Brain microvascular endothelial cell (primary cell): ENCODE data around the gene CCND1.

Experiments used
- DNase-seq: peaks from one replicate; pipeline ENCODE4 v3.0.0-alpha.2; 2020
- H3K27ac ChIP-seq: fragments of 250-450 bp; sonication (Bioruptor Pico); 2 replicates; pipeline ENCODE4 v1.5.1; 2020; ENCODE audit warnings: mild to moderate bottlenecking, moderate library complexity
- H3K27me3 ChIP-seq: fragments of 250-450 bp; sonication (Bioruptor Pico); replicated peaks from 2 replicates; pipeline ENCODE4 v1.5.1; 2020; ENCODE audit warnings: mild to moderate bottlenecking
- H3K36me3 ChIP-seq: fragments of 250-450 bp; sonication (Bioruptor Pico); replicated peaks from 2 replicates; pipeline ENCODE4 v1.5.1; 2020; ENCODE audit warnings: mild to moderate bottlenecking
- H3K4me3 ChIP-seq: 2 replicates; pipeline ENCODE4 v1.5.1; 2011; ENCODE audit warnings: low read depth, mild to moderate bottlenecking, control low read depth, low read length, moderate library complexity
- CTCF ChIP-seq: IDR thresholded peaks from 2 replicates; pipeline ENCODE4 v1.5.1; 2011; ENCODE audit warnings: low read depth, mild to moderate bottlenecking, moderate library complexity, low read length, control low read depth, inconsistent platforms; ENCODE audit errors: missing control alignments
- in situ Hi-C: cut with HindIII; loops from 2 replicates; pipeline ENCODE4 v1.10.0; 2017; ENCODE audit warnings: low sequenced_read_pairs, low pct_ligation_motif_present

The CCND1 gene

GRCh38 chr11:69651834-69652620 lies 11.1 kb downstream of the CCND1 start:
- no peak overlapping the region for H3K27ac ChIP-seq
- no peak for DNase-seq
- in situ Hi-C loops: loop anchor here (25.0 kb wide), 1 partner anchor 540 kb away; no protein-coding TSS in a partner anchor
- peaks cover 69% of the 10 kb centered on the region for H3K36me3 ChIP-seq
- H3K4me3 ChIP-seq: no peak overlapping the region
- TF ChIP-seq CTCF: no peak
- no peaks in the 10 kb centered on the region for H3K27me3 ChIP-seq

- H3K4me3 ChIP-seq: no peak overlapping the region
- no peaks in the 10 kb centered on the region for H3K27me3 ChIP-seq
- H3K36me3 ChIP-seq: peaks cover 59% of the 10 kb centered on the region
- no peak overlapping the region for H3K27ac ChIP-seq
- DNase-seq: no peak
- in situ Hi-C loops: loop anchor here (25.0 kb wide), 1 partner anchor 541 kb away; no protein-coding TSS in a partner anchor
- TF ChIP-seq CTCF: no peak
Measured at GRCh38 chr11:69652999-69653398, 12.0 kb downstream of the CCND1 start.

GRCh38 chr11:69653406-69653960 lies 12.5 kb downstream of the CCND1 start:
- TF ChIP-seq CTCF: no peak
- Histone ChIP-seq H3K36me3 (peaks cover 54% of the 10 kb centered on the region), H3K4me3 (no peak overlapping the region), H3K27ac (no peak overlapping the region), H3K27me3 (no peaks in the 10 kb centered on the region)
- no peak for DNase-seq
- in situ Hi-C loops: loop anchor here (25.0 kb wide), 1 partner anchor 541 kb away; no protein-coding TSS in a partner anchor

GRCh38 chr11:69654001-69654659 lies 13.2 kb downstream of the CCND1 start:
- H3K36me3 ChIP-seq: peaks cover 48% of the 10 kb centered on the region
- DNase-seq: no peak

More at GRCh38 chr11:69654001-69654659, 13.2 kb downstream of the CCND1 start:
- no peak overlapping the region for H3K27ac ChIP-seq
- in situ Hi-C loops: loop anchor here (25.0 kb wide), 1 partner anchor 542 kb away; no protein-coding TSS in a partner anchor
- H3K27me3 ChIP-seq: no peaks in the 10 kb centered on the region
- no peak for TF ChIP-seq CTCF
- H3K4me3 ChIP-seq: no peak overlapping the region
